Left hindlimb (tissue), 1 donor: ENCODE measurements around the gene PUSL1.
"Not testable (repeated sequence)": the region's sequence is repeated elsewhere in the genome, so short reads cannot be mapped to it uniquely, and the experiment has no call there.

Source experiments
- DNase-seq: peaks from one replicate; pipeline ENCODE4 v3.0.0-alpha.2; 2018

Gene PUSL1

DNA sequence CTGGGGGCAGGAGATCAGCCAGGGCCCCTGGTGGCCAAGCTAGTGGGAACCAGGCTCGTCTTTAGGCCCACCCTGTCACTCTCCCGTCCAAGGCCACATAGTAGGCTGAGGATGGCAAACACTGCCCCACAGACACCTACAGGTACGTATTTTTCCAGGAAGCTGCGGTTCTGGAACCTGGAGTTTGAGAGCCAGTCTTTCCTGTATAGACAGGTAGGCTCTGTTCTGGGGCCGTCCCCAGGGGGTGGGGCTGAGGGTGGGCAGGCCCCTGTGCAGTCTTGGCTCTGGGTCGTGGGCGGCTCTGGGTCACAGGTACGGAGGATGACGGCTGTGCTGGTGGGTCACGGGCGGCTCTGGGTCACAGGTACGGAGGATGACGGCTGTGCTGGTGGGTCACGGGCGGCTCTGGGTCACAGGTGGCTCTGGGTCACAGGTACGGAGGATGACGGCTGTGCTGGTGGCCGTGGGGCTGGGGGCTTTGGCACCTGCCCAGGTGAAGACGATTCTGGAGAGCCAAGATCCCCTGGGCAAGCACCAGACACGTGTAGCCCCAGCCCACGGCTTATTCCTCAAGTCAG is 2.2 kb downstream of the PUSL1 start:
- no peak for DNase-seq

DNA sequence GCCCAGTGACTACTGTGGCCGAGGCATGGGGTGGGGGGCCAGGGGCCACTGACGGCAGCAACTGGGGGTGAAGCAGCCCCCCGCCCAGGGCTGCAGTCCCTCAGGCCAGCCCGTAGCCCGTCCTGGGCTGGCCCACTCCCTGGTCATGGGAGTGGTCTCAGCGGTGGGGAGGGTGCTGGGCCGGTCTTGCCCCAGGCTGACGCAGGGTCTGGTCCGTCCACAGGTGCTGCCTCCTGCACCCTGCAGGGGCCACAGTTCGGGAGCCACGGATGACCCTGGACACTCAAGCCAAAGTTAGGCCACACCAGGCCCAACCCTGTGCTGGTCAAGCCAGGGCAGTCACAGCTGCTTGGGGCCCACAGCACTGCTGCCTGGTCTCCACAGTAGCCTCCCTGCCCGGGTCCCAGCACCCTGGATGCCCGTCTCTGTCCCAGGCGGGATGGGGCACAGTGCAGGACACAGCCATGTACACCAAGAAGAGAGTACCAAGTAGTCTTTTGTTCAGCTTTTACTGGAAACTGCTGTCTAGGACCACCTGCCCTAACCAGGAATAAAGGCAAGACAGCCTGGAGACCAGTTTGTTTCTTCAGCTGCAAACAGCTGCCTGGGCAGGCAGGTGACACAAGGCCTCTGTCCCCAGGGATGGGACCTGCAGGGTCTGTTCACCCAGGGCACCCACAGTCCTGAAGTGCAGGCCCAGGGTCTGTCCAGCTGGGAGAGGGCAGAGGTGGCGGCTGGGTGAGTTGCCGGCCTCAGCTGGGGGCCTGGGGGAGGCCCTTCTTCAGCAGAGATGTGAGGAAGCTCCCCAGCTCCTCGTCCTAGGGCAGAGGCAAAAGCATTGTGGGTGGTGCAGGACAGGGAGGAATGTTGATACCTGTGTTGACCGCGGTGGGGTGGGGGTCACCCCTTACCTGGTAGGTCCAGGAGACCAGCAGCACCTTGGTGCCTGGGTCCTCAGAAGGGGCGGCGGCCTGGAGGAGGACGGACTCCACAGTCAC is 3.0 kb downstream of the PUSL1 start:
- no peak for DNase-seq

DNA sequence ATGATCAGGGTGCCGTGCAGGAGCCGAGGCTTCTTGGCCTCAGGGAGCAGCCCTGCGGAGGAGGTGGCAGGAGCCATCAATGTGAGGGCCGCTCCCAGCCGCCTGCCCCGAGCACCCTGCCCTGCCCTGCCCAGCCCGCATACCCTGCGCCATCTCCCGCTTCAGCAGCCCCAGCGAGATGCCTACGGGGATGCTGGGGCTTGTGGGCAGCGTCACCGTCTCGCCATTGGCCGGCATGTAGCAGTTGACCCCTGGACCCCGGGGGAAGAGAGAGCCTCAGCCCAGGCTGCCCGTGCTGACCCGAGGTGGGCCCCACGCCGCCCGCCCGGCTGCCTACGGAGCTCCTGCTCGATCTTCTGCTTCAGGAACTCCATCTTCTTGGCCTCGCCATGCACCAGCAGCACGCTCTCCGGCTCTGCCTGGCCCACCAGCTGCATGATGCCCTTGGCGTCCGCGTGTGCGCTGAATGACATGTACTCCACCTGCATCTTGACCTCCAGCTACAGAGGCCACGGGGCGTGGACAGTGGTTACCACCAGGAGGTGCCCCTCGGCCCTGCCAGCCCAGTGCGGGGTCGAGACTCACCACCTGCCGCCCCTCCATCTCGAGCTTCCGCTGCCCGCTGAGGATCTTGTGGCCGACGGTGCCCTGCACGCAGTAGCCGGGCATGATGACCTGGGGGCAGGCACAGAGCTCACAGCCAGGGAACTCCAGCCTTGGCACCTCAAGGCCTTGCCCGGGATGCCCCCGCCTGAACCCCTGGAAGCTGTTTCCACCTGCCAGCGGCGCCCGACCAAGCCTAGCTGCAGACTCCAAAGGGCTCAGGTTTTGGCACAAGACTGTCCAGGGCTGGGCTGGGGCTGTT is 4.3 kb downstream of the PUSL1 start:
- no peak for DNase-seq

DNA sequence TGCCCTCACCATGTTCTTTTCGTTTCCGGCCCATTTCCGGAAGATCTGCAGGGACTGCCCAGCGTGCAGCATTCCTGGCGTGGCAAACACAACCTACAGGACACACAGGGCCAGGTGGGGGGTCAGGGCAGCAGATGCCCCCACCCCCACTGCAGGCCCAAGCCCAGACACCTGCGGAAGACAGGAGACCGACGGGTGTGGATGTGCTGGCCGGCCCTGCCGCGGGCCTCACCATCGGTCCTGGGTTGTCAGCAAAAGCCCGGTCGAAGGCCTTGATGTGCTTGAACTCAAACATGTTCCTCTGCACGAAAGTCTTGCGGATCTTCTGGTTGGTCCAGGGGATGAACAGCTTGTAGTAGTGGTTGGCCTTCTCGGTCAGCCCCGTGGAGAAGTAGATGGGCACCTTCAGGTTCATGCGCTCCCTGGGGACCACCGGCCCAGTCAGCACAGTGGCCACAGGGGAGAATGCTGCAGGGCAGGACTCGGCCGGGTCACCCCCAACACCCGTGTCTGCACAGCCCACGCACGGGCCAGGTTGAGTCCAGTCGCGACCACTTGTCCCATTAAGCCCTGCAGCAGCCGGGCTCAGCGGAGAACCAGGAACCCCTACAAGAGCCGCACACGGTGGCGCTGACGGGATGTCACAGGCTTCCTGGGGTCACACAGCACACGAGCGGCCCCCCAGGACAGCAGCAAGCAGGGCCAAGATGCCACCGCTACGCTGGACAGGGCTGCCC is 5.3 kb downstream of the PUSL1 start:
- DNase-seq = no peak

DNA sequence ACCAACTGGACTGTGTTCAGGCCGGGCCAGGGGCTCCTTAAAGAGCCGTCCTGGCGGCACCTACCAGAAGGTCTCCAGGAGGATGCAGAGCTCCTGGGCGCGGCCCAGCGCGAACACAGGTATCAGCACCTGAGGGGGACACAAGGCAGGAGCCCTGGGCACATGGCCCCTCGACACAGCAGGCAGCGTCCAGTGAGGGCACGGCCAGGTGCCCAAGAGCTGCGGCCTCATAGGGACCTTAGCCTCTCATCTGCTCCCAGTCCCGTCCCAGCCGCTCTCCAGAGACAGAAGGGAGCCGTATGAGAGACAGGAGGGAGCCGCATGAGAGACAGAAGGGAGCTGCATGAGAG is 5.8 kb downstream of the PUSL1 start:
- DNase-seq = no peak

DNA sequence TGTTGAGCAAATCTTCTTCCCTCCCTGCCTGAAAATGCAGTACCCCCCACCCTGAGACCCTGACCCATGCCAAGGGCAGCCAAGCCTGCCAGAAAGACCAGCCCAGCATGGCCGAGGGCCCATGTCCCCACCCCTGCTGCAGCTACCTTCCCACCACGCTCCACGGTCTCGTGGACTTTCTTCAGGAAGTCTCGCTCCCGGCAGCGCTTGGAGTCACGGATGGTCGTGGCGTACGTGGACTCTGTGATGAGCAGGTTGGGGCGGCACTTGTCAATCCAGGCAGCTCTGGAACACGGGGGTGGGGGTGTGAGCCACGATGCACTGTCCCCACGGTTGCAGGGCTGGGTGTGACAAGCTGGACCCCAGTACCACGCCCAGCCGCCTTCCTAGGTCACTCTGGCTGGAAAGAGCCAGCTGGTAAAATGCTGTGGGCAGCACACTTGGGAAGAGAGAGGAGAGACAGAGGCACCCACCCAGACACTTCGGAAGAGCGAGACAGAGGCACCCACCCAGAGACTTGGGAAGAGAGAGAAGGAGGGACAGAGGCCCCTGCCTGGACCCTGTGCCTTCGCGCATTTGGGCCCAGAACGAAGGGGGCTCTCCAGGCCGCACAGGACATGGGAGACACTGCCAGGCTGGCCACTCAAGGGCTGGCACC is 6.4 kb downstream of the PUSL1 start:
- DNase-seq = no peak

DNA sequence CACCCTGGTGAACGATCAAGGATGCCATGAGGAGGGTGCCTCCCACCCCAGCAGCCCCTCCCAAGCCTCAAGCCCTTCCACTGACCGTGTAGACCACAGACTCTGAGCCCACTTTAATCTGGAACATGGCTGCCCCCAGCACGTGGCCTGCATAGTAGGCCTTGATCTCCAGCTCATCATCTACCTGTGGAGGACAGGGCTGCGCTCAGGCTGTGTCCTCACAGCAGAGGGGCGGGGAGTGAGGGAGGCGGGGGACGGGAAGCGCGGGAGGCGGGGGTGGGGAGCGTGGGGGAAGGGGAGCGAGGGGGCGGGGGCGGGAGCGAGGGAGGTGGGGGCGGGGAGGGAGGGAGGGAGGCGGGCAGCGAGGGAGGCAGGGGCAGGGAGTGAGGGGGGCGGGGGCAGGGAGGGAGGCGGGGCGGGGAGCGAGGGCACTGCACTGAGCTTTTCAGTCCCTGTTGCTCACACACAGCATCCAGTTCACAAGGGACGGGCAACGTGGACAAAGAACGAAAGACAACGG is 7.1 kb downstream of the PUSL1 start:
- no peak for DNase-seq

DNA sequence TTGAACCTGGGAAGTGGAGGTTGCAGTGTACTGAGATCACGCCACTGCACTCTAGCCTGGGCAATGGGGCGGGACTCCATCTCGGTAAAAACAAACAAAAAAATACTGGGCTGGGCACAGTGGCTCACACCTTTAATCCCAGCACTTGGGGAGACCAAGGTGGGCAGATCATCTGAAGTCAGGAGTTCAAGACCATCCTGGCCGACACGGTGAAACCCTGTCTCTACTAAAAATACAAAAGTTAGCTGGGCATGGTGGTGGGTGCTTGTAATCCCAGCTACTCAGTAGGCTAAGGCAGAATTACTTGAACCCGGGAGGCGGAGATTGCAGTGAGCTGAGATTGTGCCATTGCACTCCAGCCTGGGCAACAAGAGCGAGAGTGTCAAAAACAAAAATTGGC is 7.8 kb downstream of the PUSL1 start:
- not testable (repeated sequence) for DNase-seq

DNA sequence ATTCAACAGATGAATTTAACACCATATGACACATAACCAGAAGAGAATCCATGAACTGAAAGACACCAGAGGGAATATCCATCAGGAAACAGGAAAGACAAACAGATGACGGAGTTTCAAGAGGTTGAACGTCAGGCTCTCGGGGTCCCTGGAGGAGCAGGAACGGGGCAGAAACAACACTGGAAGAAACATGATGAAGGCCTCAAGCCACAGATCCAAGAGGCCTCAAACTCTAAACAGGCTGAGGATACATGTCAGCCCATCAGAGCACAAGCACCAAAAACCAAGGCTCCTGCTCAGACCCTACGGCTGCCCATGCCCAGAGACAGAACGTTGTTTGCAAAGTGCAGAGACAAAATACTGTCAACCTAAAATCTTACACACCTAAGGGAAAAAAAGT is 9.0 kb downstream of the PUSL1 start:
- no peak for DNase-seq

DNA sequence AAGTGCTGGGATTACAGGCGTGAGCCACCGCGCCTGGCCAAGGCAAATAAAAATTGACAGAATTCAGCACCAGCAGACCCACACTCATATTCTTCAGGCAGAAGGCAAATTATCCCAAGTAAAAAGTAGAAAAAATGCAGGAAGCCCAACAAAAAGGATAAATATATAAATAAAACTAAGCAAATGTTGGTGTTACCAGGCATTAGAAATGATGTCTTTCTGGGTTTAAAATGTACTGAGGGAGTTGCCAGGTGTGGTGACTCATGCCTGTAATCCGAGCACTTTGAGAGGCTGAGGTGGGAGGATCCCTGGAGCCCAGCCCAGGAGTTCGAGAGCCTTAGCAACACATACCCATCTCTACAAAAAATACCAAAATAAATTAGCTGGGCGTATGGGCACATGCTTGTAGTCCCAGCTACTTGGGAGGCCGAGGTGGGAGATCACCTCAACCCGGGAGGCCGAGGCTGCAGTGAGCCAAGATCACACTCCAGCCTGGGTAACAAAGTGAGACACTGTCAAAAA is 9.8 kb downstream of the PUSL1 start:
- DNase-seq = peak; percentile 82

DNA sequence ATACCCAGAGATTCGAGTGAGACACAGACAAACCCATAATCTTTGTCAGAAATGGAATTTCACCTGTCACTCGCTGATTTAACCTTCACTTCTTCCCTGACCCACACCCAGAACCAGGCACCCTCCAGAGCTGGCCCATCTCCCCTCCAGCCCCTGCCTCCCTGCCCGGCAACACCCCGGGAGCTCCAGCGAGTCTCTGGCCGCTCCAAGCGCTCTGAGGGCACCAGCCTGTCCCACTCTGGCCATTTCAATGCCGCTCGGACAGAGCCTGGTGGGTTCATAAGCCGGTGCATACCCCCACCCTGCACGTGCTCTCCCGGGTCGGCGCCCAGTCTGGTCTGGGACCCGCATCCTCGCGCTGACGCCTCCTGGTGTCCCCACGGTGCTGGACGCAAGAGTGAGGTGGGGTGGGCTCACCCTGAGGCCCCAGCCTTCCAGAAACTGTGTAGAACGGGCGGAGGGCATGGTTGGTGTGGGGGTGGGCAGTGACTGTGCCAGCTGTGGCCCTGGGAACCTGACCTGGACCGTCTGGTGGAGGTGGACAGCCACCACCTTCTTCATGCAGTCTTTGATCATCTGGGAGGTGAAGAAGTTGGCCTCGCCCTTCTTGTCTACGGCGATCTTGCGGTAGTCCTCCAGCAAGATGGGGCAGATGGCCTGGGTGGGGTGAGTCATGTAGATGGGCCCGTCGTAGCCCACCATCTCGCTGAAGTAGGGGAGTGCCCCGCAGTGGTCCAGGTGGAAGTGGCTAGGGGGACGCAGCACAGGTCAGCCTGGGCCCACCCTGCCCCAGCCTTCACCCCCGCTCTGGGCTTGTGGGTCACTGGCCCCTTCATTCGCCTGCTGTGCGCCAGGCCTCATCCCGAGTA is 10.6 kb downstream of the PUSL1 start:
- DNase-seq = no peak

DNA sequence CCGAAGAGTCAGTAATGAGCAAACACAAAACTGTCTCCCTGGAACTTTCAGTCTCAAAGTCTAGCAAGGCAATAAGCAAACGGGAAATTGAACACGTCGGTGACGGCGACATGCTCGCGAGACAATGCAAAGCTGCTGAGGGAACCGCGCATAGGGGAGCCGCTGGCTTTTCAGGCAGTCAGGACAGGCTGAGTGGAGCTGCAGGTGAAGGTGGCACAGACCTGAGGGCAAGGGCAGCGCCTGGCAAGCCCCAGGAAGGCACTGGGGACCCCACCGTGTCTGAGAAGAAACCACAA is 11.2 kb downstream of the PUSL1 start:
- DNase-seq = no peak

DNA sequence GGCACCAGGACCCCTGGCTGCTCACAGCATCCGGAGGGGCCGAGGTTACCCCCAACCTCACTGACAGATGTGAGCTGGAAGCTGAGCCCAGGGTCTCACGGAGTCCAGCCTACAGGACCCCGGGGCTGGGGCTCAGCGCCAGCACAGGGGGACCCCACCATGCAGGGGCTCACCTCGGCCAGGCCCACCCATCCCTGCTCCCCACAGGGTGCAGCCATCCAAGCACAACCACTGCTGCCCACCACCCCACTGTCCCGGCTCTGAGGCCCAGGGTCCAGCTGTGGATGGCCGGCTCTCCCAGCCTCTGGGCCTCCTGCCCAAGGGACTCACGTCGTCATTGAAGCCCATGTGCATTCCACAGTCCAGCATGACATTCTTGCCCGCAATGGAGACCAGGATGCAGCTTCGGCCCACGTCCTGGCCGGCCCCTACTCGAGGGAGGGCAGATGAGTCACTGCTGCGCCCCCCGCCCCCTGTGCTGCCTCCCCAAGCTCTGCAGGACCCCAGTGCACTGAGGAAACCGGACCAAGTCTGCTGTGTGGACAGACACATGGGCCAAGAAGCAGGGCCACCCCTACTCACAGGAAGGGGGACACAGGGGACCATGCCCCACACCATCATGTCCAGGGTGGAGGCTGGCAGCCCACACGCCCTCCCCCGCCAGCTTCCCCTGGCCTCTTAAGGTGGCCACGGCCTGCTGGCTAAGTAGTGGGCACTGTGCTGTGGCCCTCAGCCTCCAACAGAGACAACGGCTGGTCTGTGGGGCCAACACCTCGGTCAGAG is 12.5 kb downstream of the PUSL1 start:
- no peak for DNase-seq

DNA sequence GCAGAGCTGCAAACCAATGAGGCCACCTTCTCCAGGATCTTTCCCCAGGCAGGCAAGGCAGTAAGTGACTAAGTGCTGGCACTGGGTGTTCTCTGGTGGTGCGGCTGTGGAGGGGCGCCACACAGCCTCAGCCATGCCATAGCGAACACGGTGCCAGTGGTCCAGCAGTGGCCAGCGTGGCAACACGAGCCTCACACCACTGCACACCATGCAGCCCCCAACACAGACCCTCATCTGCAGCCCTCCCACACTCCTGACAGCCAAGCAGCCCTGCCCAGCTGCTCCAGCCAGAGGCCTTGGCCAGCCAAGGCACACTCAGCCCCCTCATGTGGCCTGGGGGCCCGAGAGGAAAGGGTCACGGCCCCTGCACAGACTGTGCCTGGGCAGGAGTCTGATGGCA is 13.1 kb downstream of the PUSL1 start:
- no peak for DNase-seq

DNA sequence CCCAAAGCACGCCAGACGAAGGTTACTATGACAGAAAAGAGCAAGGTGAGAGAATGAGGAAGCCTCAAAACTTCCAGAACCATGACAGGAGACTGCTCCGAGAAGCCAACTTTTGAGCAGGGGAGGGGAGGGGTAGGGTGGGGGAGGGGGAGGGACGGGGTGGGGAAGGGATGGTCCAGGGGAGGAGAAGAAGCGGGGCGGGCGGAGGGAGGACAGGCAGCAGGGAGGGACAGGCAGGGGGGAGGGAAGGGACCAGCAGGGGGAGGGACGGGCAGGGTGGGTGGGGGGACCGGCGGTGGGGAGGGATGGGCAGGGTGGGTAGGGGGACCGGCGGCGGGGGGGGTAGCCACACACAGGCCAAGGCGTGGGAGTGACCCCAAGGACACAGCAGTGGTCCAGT is 14.0 kb downstream of the PUSL1 start:
- no peak for DNase-seq

DNA sequence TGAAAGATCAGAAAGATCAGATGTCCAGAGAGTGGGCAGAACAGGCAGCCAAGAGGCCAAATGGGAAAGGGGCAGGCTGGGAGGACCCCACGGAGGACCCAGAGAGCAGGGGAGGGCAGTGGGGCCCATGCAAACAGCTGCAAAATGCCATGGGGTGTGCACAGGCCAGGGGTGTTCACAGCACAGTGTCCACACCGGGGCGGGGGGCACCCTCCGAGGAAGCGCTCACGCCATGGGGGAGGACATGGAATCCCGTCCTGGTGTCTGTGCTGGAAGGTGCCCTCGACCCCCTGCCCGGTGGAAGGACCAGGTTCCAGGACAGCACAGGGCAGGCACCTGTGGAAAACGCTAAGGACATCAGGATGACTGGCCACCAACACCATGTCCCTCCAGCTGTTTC is 14.6 kb downstream of the PUSL1 start:
- DNase-seq = no peak

DNA sequence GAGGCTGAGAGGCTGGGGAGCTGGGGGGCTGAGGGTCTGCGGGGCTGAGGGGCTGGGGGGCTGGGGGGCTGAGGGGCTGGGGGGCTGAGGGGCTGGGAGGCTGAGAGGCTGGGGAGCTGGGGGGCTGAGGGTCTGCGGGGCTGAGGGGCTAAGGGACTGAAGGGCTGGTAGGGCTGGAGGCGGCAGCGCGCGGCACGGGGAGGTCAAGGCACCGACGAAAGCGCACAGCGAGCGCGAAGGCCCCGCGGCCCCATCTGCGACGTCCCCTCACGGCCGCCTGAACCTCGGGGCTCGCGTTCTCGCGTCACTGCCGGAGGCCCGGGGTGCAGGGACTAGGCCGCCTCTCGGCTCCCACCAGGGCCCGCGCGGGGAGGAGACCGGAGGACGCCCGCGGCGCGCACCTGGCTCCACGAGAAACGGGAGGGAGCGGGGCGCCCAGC is 15.7 kb downstream of the PUSL1 start:
- DNase-seq = no peak

DNA sequence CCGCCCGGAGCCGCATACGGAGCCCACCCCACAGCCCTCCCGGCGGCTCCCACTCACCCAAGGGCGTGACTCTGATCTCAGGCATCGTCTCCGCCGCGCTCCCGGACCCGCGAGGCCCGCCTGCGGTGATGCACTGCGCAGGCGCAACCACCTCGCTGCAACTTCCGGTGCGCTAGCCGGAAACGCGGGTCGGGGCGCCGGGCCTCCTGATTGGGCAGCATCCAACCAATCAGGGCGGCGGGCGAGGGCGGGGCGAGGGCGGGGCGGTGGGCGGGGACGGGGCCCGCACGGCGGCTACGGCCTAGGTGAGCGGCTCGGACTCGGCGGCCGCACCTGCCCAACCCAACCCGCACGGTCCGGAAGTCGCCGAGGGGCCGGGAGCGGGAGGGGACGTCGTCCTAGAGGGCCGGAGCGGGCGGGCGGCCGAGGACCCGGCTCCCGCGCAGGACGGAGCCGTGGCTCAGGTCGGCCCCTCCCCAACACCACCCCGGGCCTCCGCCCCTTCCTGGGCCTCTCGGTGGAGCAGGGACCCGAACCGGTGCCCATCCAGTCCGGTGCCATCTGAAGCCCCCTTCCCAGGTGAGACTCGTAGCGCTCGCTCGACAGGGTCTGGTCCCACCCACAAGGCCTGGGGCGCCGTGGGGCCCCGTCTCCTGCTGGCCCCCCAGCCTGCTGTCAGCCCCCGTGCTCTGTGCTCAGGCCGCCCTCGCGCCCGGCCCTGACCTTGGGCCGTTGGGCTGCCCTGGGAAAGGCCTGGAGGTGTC is 16.3 kb downstream of the PUSL1 start, which contains the start of the genes CPTP and INTS11:
TSS of gene CPTP (plus strand) at position 279 of the 764 bp plus-strand sequence. CDS start 2,109 bp downstream, outside the sequence.
TSS of gene INTS11 (minus strand) at position 137 of the 764 bp plus-strand sequence. CDS start at position 85, 52 bp downstream.
- DNase-seq = peak; percentile 95
